HL-60/S4 treated with phorbol 12-myristate 13-acetate at 8.2 ng/mL for 4 days and 3 days (cell line): ENCODE data around the gene IGLL5.

Experiments used
- in situ Hi-C: fragments of 300-500 bp; cut with MboI; formaldehyde crosslinking; loops from 2 replicates; pipeline ENCODE4 v1.15.0; 2022; ENCODE audit warnings: low sequenced_read_pairs

Gene IGLL5

DNA sequence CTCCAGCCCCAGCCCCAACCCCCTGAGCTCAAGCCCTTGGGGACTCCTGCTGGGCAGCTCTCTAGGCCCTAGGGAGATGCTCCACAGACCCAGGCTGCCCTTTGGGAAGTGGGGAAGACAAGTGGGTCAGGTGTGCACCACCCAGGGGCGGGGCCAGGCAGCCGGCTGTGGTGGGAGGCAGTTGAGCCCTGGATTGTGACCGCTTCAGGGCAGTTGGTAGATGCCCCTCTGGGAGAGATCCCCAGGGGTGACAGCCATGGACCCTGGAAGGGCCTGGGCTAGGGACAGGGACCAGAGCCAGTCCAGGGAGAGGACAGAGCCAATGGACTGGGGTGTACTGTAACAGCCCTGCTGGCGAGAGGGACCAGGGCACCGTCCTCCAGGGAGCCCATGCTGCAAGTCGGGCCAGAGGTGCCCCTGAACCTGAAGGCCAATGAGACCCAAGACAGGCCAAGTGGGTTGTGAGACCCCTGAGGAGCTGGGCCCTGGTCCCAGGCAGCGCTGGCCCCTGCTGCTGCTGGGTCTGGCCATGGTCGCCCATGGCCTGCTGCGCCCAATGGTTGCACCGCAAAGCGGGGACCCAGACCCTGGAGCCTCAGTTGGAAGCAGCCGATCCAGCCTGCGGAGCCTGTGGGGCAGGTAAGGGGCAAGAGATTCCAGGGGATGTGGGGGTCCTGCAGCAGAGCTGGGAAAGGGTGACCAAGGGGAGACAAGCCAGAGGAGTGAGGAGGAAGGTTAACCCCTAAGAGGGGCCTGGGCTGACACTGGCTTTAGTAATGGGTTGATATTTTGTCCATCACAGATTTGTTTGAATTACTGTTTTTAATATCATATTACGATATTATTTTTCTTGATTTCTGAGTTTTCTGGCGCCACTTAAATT is at the start of gene IGLL5:
TSS of gene IGLL5 (plus strand) at position 196 of the 883 bp plus-strand sequence. CDS start at position 434, 238 bp downstream.
- in situ Hi-C loops = no loop called here

DNA sequence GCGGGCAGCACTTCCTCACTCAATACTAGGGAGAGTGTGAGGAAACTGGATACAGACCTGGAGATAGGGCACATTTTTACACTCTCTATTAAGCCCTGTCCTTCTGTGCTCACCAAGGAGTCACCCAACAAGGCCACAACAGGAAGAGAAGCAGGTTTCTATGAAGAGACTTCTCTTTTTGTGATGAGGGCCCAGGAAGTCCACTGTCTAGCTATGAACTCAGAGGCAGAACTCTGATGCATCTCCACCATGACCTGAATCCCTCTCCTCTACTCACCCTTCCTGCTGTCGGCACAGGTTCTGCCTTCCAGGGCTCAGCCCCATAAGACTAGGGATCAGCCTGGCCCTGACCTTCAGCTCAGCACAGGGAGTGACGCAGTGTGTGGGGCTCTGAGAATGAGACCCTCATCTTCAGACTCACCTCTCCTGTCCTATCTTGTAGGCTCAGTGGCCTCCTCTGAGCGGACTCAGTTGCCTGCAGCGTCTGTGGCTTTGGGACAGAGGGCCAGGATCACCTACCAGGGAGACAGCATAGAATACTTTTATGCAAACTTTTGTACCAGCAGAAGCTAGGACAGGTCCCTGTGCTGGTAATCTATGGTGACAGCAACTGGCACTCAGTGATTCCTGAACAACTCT is 49.3 kb upstream of the IGLL5 start:
- in situ Hi-C loops = no loop called here

DNA sequence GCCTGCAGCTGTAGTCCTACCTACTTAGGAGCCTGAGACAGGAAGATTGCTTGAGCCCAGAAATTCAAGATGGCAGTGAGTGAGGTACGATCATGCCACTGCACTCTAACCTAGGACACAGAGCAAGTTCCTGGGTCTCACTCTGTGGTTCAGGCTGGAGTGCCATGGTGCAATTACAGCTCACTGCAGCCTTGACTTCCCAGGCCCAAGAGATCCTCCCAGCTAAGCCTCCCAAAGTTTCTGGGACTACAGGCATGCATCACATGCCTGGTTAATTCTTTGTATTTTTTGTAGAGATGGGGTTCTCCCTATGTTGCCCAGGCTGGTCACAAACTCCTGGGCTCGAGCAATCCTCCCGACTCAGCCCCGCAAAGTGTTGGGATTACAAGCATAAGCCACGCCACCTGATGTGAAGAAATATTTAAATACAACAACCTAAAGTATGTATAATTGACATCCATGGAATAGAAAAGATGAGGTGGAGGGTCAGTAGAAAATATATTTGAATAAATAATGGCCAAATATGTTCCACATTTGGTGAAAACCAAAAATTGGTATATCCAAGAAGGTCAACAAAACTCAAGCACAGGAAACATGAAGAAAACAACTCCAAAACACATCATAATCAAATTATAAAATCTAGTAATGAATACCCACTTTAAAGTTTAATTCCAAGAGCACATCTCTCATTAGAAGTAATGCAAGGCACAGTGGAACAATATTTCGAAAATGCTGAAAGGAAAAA is 47.9 kb upstream of the IGLL5 start:
- in situ Hi-C loops = no loop called here

DNA sequence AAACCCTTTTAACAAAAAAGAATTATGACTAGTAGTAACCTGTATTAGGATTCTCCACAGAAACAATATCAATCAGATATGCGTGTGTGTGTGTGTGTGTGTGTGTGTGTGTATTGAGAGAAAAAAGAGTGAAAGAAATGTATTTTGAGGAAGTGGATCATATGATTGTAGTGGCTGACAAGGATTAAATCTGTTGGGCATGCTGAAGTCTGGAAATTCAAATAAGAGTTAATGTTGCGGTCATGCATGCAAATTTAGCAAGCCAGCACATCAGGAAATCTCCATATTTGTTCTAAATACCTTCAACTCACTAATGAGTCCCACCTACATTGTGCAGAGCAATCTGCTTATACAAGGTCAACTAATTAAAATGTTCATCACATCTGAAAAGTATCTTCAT is 46.8 kb upstream of the IGLL5 start:
- in situ Hi-C loops = no loop called here

DNA sequence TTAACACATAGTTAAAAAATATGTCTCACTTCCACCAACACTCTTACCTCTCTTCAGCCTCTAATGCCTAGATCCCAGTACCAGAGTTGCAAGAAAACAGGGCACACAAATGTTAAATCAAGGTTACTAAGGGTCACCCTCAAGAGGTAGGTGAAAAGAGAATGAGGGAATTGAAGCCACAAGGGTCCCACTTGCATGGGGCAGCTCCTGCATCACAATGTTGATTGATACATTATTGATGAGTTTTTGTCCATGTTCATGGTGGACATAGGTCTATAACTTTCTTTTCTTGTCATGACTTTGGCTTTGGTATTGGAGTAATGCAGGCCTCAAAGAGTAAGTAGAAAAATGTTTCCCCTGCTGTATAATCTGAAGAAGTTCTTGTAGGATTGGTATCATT is 46.0 kb upstream of the IGLL5 start:
- in situ Hi-C loops = no loop called here

DNA sequence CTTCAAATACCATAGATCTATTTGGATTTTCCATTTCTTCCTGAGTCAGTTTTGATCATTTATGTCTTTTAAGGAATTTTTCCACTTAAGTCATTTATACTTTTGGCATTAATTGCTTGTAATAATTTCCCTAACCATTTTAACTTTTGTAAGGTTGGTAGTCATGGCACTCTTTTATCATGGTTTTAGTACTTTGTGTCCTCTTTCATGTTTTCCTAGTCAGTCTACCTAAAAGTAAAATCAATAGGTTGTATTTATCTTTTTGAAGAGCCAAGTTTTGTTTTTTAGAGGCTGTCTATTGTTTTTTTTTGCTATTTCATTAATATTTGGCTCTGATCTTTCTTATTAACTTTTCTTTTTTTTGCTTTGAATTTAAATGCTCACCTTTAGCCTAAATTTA is 45.5 kb upstream of the IGLL5 start:
- in situ Hi-C loops = no loop called here

DNA sequence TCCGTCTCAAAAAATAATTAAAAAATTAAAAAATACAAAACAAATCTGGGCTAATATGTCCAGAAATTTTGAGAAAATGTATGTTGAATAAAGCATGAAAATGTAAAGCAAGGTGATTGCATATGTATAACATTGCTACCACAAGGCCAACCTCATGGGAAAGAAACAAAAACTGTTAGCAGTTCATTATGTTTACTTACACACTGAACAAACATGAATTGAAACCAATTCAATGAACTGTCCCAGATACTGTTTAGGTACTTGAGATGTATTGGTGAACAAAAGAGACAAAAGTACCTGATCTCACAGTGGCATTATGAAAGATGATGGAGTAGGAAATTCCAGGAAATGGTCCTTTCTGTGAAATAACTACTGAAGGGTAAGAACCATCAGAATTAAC is 43.8 kb upstream of the IGLL5 start:
- in situ Hi-C loops = no loop called here

DNA sequence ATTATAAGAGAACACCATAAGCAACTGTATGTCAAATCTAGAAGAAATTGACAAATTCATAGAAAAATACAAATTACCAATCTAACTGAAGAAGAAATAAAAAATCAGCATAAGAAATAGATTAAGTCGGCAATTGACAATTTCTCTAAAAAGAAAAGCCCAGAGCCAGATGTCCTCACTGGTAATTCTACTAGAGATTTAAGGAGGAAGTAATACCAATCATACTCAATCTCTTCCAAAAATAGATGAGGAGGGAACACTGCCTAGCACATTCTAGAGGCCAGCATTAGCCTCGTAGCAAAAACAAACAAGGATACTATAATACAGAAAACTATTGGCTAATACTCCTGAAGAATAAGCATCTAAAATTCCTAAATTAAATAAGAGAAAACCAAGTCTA is 40.4 kb upstream of the IGLL5 start:
- in situ Hi-C loops = no loop called here

DNA sequence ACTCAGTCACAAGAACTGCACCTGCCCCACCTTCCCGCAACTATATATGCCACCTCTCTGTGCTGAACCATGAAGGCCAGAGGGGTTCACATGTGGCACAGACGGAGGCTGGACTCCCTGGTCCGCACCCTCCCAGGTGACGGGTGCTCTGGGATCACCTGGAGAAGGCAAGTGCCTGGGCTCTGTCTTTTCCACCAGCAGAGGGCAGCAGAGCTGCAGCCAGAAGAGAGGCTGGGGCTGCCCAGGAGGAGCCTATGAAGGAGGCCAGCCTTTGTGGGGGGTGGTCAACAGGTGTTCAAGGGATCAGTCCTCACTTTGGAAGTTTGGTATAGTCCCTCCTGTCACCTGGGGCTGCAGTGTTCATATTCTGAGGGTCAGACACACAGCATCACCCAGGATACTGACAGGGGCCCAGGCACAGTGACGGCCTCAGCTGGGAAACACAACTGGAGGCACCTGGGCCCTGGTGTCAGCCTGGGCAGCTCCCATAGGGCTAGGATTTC is 39.2 kb upstream of the IGLL5 start:
- in situ Hi-C loops = no loop called here

DNA sequence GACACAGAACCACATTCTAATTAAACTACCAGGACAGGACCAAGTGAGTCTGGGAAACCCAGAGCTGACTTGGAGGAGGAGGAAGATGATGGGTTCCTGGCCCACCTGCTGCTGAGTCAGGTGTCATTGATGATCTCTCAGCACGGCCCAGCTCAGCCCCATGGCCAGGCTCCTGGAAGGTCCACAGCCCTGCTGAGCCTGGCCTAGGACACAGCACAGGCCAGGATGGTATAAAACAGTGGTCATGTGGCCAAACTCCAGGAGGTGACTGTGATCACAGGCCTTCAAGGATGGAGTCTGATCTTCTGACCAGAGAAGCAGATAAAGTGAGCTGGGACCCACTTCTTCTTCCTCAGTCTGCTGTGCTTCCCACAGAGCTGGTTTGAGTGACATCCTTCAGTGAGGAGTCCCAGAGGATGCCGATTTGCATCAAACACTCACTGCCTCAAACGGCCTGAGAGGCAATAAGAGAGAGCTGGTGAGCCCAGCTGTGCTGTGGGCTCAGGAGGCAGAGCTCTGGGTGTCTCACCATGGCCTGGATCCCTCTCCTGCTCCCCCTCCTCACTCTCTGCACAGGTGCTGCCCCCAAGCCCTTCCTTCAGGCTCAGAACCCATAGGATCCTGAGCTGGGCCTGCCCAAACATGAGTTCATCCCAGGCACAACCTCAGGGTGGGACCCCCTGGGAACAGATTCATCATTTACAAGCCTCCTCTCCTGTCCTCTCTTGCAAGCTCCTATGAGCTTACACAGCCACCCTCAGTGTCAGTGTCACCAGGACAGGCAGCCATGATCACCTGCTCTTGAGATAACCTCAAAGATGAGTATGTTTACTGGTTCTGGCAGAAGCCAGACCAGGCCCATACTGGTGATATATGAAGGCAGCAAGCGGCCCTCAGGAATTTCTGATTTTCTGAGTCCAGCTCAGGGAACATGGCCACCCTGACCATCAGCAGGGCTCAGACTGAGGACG is 37.7 kb upstream of the IGLL5 start:
- in situ Hi-C loops = no loop called here

DNA sequence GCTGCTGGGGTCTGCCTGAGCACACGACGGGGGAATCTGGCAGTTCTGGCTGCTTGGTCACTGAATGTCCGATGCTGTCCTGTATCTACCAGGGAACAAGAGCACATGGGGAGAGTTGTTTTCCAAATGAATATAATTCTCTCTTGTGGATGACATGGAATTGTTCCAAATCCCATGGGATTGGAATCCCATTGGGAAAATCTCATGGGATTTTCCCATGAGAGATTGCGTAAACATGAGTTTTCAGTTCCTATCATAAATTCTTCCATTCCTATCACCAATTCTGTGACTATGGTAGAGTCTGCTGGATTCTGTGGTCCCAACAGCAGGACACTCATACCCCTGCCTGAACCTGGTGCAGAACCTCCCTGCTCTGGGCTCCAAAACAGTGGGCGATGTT is 35.6 kb upstream of the IGLL5 start:
- in situ Hi-C loops = no loop called here

DNA sequence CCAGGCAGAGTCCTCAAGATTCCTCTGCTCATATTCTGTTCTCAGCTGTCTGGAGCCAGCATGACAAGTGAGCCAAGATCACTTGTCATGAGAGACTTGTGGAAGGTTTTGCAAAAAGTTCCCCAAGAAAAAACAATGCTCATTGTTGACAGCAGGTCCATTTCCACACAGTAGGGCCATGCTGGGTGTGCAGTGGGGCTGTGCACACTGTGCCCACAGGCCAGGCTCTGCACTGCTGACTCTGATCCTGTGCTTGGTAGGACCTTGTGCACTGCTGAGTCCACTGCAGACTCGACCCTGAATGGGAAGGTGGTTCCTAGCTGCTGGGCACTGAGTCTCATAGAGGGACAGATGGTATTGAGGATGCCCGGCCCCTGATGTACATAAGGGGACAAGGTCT is 33.9 kb upstream of the IGLL5 start:
- in situ Hi-C loops = no loop called here

DNA sequence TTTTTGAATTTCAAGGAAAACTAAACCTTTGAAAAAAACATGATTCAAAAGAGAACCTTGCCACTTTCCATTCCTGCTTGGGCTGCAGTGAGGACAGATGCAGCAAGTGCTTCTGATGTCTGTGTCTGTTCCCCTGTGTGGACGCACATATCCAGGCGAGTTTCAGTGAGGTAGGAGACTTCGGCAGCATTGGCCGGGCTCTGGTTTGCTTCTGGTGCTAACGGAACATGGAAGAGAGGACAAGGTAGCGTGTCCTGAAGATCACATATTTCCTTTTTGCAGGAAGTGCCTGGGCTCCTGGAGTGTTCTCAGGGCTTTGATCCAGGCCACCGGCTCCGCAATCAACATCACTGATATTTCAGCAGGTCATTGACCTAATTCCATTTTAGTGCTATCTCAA is 33.1 kb upstream of the IGLL5 start:
- in situ Hi-C loops = no loop called here

DNA sequence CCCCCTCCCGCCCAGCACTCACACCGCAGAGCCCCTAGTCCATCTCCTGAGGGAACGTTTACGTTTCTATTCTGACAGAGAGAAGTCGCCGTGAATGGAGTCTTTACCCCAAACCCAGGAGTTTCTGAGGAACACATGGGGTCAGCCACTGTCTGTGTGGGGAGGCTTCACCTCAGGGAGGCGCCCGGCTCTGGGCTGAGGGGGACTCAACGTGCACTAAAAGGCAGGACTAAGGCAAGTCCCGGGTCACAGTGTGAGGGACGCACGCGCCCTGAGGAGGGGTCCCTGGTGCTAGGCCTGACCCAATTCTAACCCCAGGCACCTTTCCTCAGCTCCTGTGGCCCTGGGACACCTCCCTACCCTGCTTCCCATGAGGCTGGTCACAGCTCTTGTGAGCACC is 32.5 kb upstream of the IGLL5 start:
- in situ Hi-C loops = no loop called here

DNA sequence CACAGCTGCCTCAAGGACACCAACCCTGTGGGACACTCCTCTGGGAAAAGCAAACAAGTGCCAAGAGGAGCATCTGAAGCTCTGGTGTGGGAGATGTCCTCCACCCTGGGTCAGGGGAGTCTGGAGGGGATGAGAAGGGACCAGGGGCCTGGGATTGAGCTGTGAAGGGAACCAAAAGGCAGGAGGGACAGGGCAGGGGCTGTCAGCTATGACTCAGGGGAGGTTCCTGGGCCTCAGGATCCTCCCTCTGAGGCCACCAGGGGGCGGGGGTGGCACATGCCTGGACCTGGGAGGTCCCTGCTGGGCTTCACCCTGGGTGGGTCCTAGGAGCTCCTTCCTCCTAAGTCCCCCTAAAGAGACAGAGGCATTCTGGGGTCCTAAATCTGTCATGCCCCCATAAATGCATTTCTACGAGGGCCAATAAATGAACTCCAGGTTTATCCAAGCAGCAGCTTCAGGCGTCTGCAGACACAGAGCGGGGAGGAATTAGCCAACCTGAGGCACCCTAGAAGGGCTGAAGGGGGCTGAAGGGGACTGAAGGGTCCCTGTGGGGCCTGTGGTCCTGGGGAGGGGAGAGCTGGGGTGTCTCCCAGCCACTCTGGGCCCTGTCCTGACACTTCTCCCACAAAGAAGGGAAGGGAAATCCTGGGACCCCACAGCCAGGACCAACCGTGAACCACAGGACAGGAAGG is 31.9 kb upstream of the IGLL5 start:
- in situ Hi-C loops = no loop called here

DNA sequence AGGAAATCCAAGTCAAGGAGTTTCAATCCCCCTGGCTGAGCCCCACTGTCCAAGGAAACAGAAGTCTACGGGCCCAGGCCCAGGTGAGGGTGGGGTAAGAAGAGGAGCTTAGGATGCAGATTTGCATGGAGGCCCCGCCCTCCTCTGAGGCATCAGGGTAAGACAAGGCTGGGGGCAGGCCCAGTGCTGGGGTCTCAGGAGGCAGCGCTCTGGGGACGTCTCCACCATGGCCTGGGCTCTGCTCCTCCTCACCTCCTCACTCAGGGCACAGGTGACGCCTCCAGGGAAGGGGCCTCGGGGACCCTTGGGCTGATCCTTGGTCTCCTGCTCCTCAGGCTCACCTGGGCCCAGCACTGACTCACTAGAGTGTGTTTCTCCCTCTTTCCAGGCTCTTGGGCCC is 31.3 kb upstream of the IGLL5 start:
- in situ Hi-C loops = no loop called here

DNA sequence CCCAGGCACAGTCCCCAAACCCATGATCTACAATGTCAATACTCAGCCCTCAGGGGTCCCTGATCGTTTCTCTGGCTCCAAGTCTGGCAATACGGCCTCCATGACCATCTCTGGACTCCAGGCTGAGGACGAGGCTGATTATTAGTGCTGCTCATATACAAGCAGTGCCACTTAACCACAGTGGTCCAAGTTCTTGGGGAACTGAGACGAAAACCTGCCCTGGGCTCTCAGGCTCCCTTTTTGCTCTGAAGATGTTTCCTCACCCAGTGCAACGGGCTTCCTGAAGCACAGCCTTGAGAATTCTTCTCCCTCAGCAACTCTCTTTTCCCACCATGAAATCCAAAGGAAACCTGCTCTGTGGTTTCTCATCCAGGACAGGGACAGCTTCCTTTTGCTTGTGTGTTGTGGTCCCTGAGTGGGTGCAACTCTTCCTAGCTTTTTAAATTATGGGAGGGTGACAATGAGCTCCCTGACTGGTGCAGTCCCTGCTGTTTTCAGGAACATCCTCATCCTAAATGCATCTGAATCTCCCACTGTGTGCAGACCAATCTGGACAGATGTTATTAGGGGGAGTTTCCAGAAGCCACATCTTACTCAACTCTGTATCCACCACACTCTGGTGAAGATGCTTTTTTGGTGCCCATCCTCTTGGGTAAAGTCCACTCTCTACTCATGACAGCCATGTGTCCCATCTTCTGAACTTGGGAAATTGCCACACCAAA is 30.6 kb upstream of the IGLL5 start:
- in situ Hi-C loops = no loop called here

DNA sequence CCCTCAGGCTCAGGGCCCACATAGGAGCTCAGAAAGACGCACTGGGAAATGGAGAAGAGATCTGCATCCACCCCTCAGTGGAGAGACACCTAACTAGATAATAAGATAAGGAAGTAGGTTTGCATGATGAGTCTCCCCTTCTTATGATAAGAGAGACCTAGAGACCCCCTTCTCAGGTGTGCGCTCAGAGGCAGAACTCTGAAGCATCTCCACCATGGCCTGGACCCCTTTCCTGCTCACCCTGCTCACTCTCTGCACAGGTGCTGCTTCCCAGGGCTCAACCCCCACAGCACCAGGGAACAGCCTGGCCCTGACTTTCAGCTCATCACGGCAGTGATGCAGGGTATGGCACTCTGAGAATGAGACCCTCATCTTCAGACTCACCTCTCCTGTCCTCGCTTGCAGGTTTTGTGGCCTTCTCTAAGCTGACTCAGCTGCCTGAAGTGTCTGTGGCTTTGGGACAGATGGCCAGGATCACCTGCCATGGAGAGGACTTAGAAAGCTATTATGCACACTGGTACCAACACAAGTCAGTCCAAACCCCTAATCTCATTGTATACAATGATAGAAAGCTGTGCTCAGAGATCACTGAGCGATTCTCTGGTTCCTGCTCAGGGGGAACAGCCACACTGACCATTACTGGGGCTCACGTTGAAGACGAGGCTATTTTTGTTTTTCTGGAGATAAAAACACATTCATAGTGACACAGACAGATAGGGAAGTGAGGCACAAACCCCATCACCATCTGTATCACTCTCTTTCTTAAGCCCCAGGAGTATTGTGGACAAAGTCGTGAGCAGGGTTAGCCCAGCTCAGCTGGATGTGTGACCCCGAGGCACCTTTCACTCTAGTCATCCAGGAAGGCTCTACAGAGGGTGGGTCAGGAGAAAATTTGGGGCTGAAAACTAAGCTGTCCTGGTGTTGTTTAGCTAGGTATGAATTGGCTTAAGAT is 29.7 kb upstream of the IGLL5 start:
- in situ Hi-C loops = no loop called here
